Common myeloid progenitor, CD34-positive (primary cell): ENCODE data around the gene C16orf96.

Source experiments
- CTCF ChIA-PET: fragments of 350-600 bp; sonication (Branson Sonifier 250); formaldehyde crosslinking; loops from one replicate; lab custom pipeline; 2021; ENCODE audit warnings: antibody characterized with exemption; lab: Charles Lee
- POLR2A ChIA-PET: fragments of 350-600 bp; sonication (Branson Sonifier 250); formaldehyde crosslinking; loops from one replicate; lab custom pipeline; 2021; ENCODE audit warnings: antibody characterized with exemption; lab: Charles Lee
- DNase-seq, 3 donors: peaks; one replicate each; pipeline versions ENCODE4 v3.0.0 to v3.0.0-alpha.2; 2013
- H3K27ac ChIP-seq, 2 experiments: 1 replicate in 1 of 2; 2 replicates in 1 of 2; pipeline ENCODE4 v1.7.0; 2013; ENCODE audit warnings: inconsistent platforms in 2 of 2, low read length in 2 of 2, mild to moderate bottlenecking in 2 of 2, low read depth in 1 of 2, moderate library complexity in 1 of 2; ENCODE audit not compliant: severe bottlenecking in 2 of 2, insufficient read depth in 1 of 2, poor library complexity in 1 of 2
- H3K27me3 ChIP-seq, 5 experiments: replicated peaks in 2 of 5; 1 replicate in 3 of 5; 2 replicates in 2 of 5; pipeline versions ENCODE4 v1.6.1 to v1.7.0; 2013; ENCODE audit warnings: low read length in 4 of 5, mild to moderate bottlenecking in 2 of 5, moderate library complexity in 2 of 5, inconsistent platforms in 1 of 5; ENCODE audit not compliant: insufficient read depth in 5 of 5, control insufficient read depth in 4 of 5
- H3K36me3 ChIP-seq, 4 experiments: 1 replicate in 2 of 4; 2 replicates in 2 of 4; pipeline versions ENCODE4 v1.6.1 to v1.7.0; 2013; ENCODE audit warnings: low read length in 3 of 4, control low read depth in 1 of 4, mild to moderate bottlenecking in 1 of 4; ENCODE audit not compliant: control insufficient read depth in 4 of 4, insufficient read depth in 4 of 4
- H3K4me1 ChIP-seq, 4 experiments: 1 replicate in 3 of 4; 2 replicates in 1 of 4; pipeline versions ENCODE4 v1.6.1 to v1.7.1; 2013; ENCODE audit warnings: low read length in 3 of 4, mild to moderate bottlenecking in 3 of 4, control low read depth in 1 of 4, inconsistent platforms in 1 of 4, moderate library complexity in 1 of 4; ENCODE audit not compliant: control insufficient read depth in 4 of 4, insufficient read depth in 4 of 4; ENCODE audit errors: control extremely low read depth in 1 of 4
- H3K4me3 ChIP-seq, 7 experiments: 1 replicate in 4 of 7; 2 replicates in 3 of 7; pipeline versions ENCODE4 v1.5.1 to v1.7.0; 2013; ENCODE audit warnings: mild to moderate bottlenecking in 7 of 7, low read length in 6 of 7, moderate library complexity in 6 of 7, inconsistent platforms in 2 of 7, low read depth in 2 of 7, control low read depth in 1 of 7; ENCODE audit not compliant: insufficient read depth in 4 of 7, control insufficient read depth in 1 of 7; ENCODE audit errors: extremely low read depth in 1 of 7
- H3K9me3 ChIP-seq, 5 experiments: 1 replicate in 4 of 5; 2 replicates in 1 of 5; pipeline versions ENCODE4 v1.6.1 to v1.7.1; 2013; ENCODE audit warnings: low read length in 4 of 5, mild to moderate bottlenecking in 2 of 5, inconsistent platforms in 1 of 5, low read depth in 1 of 5, moderate library complexity in 1 of 5; ENCODE audit not compliant: control insufficient read depth in 4 of 5, insufficient read depth in 2 of 5; ENCODE audit errors: control extremely low read depth in 1 of 5
- WGBS: methylation state at CpG from one replicate; pipeline ENCODE4 v1.1.5; 2013; ENCODE audit not compliant: insufficient coverage; 5-methylcytosine and 5-hydroxymethylcytosine counted together

Gene C16orf96

DNA sequence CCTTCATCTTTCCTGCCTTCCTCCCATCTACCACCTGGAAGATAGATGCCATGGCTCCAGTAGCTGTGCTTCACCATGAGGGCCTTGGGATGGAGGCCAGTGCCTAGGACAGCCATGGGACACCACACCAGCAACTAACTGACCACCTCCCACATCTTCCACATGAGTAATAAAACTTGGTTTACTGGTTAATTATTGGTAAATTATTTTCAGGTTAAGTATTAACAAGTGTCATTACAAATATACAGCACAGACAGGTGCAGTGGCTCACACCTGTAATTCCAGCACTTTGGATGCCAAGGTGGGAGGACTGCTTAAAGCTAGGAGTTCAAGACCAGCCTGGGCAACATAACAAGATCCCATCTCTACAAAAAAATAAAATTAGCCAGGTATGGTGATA, 31.6 kb upstream of the C16orf96 start:
- no peak overlapping the region for H3K27ac ChIP-seq
- H3K4me3 ChIP-seq, result no peak overlapping the region
- ChIA-PET CTCF (interaction anchor here (0.8 to 6.9 kb wide), 8 partner anchors 10 to 61 kb away, joined by 3 to 57 read pairs (median 4); no protein-coding TSS in a partner anchor), POLR2A (no interaction called here)
- DNase-seq, result no peak
- H3K9me3 ChIP-seq, result no peaks in the 10 kb centered on the region
- no peaks in the 10 kb centered on the region for H3K27me3 ChIP-seq
- H3K36me3 ChIP-seq, result peaks cover 0 to 17% (median 3%) of the 10 kb centered on the region in 4 experiments
- peaks cover 4 to 47% (median 38%) of the 10 kb centered on the region in 4 experiments for H3K4me1 ChIP-seq

DNA sequence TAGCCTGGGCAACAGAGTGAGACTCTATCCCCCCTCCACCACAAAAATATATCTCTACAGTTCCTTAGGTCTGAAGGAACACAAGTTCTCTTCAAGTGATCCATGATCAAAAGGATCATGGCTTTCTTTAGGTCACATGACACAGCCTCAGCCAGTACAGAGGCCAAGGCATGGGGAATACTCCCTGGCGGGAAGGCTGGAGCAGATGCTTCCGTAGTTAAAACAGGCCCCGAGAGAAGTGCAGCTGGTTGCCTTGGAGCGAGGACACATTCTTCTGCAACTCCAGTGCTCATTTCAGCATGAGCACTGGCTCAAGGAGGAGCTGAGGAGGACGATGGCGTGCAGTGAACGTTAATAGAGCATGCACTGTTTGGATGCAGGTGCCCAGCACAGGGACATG, 31.1 kb upstream of the C16orf96 start:
- DNase-seq, result no peak
- peaks cover 5 to 47% (median 40%) of the 10 kb centered on the region in 4 experiments for H3K4me1 ChIP-seq
- H3K36me3 ChIP-seq, result peaks cover 0 to 17% (median 3%) of the 10 kb centered on the region in 4 experiments
- H3K27ac ChIP-seq, result no peak overlapping the region
- no peaks in the 10 kb centered on the region for H3K9me3 ChIP-seq
- H3K27me3 ChIP-seq, result no peaks in the 10 kb centered on the region
- no peak overlapping the region for H3K4me3 ChIP-seq
- CTCF ChIA-PET, result interaction anchor here (0.8 to 6.9 kb wide), 7 partner anchors 11 to 61 kb away, joined by 3 to 57 read pairs (median 4); no protein-coding TSS in a partner anchor
- WGBS, result 94% methylated on average over 7 of the region's 7 CpGs
- POLR2A ChIA-PET, result no interaction called here

DNA sequence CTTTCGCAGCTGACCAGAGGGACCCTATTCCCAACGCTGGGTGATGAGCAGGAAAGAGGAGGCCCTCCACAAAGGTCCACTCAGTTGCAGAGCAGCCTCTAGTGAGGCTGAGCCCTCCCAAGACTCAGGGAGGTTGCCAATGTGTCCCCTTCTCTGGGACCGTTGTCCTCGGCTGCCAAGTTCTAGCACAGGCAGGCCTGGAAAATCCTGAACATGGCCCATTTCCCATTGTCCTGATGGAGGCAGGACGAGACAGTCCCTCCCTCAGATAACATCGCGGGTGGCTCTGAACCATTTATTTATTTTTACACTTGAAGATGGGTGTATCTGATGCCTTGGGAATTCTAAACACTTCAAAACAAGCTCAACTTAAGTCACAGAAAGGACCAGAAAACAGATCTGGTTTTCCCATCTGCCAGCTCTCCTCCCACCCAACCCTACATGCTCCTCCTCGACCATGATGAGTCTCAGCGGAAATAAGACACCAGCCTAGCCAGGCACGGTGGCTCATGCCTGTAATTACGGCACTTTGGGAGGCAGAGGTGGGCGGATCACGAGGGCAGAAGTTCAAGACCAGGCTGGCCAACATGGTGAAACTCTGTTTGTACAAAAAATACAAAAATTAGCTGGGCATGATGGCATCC, 30.4 kb upstream of the C16orf96 start:
- peaks cover 5 to 48% (median 40%) of the 10 kb centered on the region in 4 experiments for H3K4me1 ChIP-seq
- H3K4me3 ChIP-seq, result no peak overlapping the region
- H3K9me3 ChIP-seq, result no peaks in the 10 kb centered on the region
- H3K36me3 ChIP-seq, result peaks cover 0 to 15% (median 3%) of the 10 kb centered on the region in 4 experiments
- DNase-seq, result no peak
- CTCF ChIA-PET, result interaction anchor here (0.9 to 6.9 kb wide), 3 partner anchors 9 to 21 kb away, joined by 3 to 57 read pairs (median 32); no protein-coding TSS in a partner anchor
- H3K27ac ChIP-seq, result no peak overlapping the region
- WGBS, result 90% methylated on average over 8 of the region's 13 CpGs
- POLR2A ChIA-PET, result no interaction called here
- H3K27me3 ChIP-seq, result no peaks in the 10 kb centered on the region

DNA sequence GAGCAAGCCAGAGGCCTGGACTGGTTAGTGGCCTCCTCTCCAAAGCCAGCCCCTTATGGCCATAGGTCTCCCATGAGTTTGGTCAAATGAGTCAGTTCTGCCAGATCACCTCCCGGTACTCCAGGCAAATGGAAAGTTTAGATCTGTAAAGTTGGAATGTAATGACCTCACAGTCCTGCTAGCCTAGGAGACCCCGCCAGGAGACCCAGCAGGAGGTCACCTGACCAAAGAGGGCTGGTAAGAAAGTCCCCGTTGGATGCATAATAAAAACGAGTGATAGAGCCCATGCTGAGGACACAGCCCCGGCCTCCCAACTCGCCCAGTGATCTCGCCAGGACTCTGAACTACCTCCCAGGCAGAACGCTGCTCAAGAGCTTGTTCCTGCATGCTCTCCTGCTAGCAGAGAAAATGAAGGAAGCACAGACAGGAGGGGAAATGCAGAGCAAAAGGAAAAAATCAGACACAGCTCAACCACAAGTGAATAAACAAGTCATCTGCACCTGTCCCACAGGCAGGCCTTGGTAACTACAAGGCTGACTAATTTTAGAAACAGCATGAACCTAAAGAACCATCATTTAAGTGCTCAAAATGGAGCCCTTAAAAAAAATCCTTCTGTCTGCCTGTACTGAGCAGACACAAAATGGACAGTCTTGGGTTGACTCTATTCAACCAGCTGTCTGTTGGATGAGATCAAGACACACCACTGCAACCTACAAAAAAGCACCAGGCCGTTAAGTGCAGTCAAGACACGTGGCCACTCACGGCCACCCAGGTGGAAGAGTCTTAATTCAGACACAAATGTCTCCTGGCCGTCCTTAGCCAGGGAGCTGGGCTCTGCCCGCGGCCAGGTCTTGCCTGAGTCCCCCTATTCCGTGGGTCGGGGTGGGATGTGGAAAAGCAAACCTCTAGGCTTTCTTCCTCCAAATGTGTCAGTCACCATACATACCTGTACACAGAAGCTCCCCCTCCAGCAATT, 26.8 kb upstream of the C16orf96 start:
- WGBS, result 72% methylated on average over 13 of the region's 16 CpGs
- peak in 2 of 3 donors; percentile 55 to 63 for DNase-seq
- H3K27ac ChIP-seq, result no peak overlapping the region

DNA sequence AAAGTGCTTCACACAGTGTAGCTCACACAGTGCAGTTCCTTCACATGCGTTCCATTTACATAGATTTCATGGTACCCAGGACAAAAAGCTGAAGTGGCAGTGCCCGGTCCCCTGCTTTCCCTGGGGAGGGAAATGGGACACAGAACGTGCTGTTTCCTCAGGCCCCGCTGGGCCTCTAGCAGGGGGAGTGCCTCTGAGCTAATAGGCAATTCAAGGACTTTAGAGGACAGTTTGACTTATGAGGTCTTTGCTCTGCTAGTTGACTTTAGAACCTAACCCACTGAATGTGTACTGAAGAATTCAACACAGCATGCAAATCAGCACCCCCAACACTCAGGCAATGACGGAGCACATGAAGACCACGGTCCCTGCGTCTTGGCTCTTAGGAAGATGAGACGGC, 24.3 kb upstream of the C16orf96 start:
- H3K4me3 ChIP-seq, result no peak overlapping the region
- H3K4me1 ChIP-seq, result peaks cover 3 to 32% (median 22%) of the 10 kb centered on the region in 4 experiments
- no peak for DNase-seq
- 99% methylated on average over 7 of the region's 8 CpGs for WGBS
- H3K27ac ChIP-seq, result no peak overlapping the region
- ChIA-PET POLR2A (interaction anchor here (1.1 kb wide), 1 partner anchor 9 kb away, joined by 3 read pairs; no protein-coding TSS in a partner anchor), CTCF (interaction anchor here (1.2 to 1.8 kb wide), 3 partner anchors 9 to 54 kb away, joined by 4 to 6 read pairs (median 4); no protein-coding TSS in a partner anchor)
- peaks cover 4 to 19% (median 13%) of the 10 kb centered on the region in 4 experiments for H3K36me3 ChIP-seq
- H3K9me3 ChIP-seq, result no peaks in the 10 kb centered on the region
- no peaks in the 10 kb centered on the region for H3K27me3 ChIP-seq

More for the DNA sequence above, 26.8 kb upstream of the C16orf96 start:
- Histone ChIP-seq H3K27me3 (no peaks in the 10 kb centered on the region), H3K9me3 (no peaks in the 10 kb centered on the region), H3K36me3 (peaks cover 4 to 25% (median 15%) of the 10 kb centered on the region in 4 experiments), H3K4me3 (peak overlapping the region in 2 of 7 experiments; percentile 5 to 18), H3K4me1 (peaks cover 3 to 25% (median 18%) of the 10 kb centered on the region in 4 experiments)
- CTCF ChIA-PET, result interaction anchor here (1.0 to 2.6 kb wide), 5 partner anchors 11 to 23 kb away, joined by 3 to 11 read pairs (median 4); no protein-coding TSS in a partner anchor
- POLR2A ChIA-PET, result no interaction called here

DNA sequence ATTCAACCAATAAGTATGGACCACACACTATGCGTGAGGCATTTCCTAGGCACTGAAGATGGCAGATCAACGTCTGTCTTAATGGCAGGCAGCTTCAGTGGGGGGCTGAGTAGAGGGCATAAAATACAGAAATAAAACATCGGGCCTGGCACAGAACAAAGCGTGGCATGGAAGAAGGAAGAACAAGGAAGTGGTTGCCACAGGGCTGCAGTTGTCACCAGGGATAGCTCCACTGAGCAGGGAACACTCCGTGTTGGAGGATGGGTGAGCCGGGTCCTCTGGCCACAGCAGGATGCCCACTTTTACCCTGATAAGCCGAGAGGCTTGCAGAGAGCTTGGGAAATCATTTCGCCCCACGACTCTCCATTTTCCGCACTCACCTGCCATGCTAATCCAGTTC, 23.9 kb upstream of the C16orf96 start:
- Histone ChIP-seq H3K36me3 (peaks cover 4 to 19% (median 13%) of the 10 kb centered on the region in 4 experiments), H3K9me3 (no peaks in the 10 kb centered on the region), H3K27me3 (no peaks in the 10 kb centered on the region), H3K4me3 (no peak overlapping the region), H3K4me1 (peaks cover 3 to 29% (median 24%) of the 10 kb centered on the region in 4 experiments), H3K27ac (no peak overlapping the region)
- over 99% methylated on average over 7 of the region's 10 CpGs for WGBS
- CTCF ChIA-PET, result interaction anchor here (0.6 to 1.8 kb wide), 5 partner anchors 10 to 285 kb away, joined by 3 to 6 read pairs (median 4); no protein-coding TSS in a partner anchor
- DNase-seq, result no peak
- POLR2A ChIA-PET, result interaction anchor here (1.1 kb wide), 1 partner anchor 9 kb away, joined by 3 read pairs; no protein-coding TSS in a partner anchor
